ENCODE results near the gene DNAJC24. TPM values are rescaled to one million over a fixed set of nuclear protein-coding genes. Genes with fewer than 3 reads are reported as not detected.

Gene DNAJC24
- total RNA-seq, 1 donor from 2014 or later: 22.5 TPM

DNA sequence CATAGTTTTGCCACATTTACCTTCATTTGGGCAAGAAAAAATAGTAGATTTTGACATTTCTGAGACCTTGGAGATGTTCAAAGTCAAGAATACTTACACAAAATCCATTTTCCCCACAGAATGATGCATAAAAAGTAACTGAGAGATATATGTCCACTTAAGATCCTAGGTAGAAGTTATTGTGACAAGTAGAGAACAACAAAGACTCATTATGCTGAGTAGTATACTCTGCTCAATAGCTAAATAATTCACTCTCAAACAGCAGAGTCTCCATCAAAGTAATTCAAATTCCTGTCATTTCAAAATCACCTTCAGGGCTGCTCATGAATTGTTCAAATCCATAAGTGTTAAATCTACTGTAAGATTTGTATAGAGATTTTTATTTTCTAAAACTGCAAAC lies 104.4 kb downstream of the DNAJC24 start:
- intact Hi-C loops (cut with DNase I): no loop called here
- no peak for DNase-seq (ENCODE audit: low spot score in 2 of 2)
- Histone ChIP-seq H3K4me3 (no peak overlapping the region), H3K36me3 (no peaks in the 10 kb centered on the region), H3K9me3 (no peaks in the 10 kb centered on the region), H3K27me3 (no peaks in the 10 kb centered on the region), H3K4me1 (no peaks in the 10 kb centered on the region), H3K27ac (no peak overlapping the region)
- TF ChIP-seq, protein P1, sequence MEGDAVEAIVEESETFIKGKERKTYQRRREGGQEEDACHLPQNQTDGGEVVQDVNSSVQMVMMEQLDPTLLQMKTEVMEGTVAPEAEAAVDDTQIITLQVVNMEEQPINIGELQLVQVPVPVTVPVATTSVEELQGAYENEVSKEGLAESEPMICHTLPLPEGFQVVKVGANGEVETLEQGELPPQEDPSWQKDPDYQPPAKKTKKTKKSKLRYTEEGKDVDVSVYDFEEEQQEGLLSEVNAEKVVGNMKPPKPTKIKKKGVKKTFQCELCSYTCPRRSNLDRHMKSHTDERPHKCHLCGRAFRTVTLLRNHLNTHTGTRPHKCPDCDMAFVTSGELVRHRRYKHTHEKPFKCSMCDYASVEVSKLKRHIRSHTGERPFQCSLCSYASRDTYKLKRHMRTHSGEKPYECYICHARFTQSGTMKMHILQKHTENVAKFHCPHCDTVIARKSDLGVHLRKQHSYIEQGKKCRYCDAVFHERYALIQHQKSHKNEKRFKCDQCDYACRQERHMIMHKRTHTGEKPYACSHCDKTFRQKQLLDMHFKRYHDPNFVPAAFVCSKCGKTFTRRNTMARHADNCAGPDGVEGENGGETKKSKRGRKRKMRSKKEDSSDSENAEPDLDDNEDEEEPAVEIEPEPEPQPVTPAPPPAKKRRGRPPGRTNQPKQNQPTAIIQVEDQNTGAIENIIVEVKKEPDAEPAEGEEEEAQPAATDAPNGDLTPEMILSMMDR (IDR thresholded peaks at IDR 0.05): no peak

DNA sequence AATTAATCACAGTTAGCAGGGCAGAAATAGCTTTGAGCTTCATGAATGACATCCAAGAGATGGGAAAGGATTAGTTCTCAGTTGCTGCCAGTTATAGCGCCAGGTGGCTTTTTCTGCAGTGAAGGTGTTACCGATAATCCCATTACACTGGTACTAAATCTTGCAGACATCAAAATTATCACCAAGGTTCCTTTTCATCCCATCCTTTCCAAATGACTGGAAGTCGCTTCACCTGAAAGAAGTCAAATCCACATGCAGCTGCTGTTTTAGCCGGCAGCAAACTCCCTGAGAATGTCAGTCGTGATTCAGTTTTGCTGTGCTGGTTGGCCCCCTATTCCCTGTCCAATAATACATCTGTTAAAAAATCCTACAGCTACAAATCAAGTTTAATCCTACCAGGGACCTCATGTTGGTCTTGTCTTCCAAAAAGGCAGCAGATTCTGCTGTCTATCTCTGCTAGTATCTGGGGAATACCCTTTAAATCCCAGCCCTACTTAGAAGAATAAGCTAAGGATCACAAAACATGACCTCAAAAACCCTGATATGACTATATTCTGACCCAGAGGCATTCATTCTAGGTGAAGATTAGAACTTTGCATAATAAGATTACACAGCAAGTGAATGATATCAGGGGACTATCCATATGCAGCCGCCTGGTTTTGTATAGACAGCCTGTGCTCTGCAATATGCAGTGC lies 108.0 kb downstream of the DNAJC24 start:
- no peaks in the 10 kb centered on the region for H3K27me3 ChIP-seq
- no peaks in the 10 kb centered on the region for H3K36me3 ChIP-seq
- intact Hi-C loops (cut with DNase I): no loop called here
- DNase-seq (ENCODE audit: low spot score in 2 of 2): no peak
- no peaks in the 10 kb centered on the region for H3K4me1 ChIP-seq
- H3K9me3 ChIP-seq: no peaks in the 10 kb centered on the region
- H3K4me3 ChIP-seq: no peak overlapping the region
- TF ChIP-seq, protein P1 (IDR thresholded peaks at IDR 0.05): no peak
- no peak overlapping the region for H3K27ac ChIP-seq

DNA sequence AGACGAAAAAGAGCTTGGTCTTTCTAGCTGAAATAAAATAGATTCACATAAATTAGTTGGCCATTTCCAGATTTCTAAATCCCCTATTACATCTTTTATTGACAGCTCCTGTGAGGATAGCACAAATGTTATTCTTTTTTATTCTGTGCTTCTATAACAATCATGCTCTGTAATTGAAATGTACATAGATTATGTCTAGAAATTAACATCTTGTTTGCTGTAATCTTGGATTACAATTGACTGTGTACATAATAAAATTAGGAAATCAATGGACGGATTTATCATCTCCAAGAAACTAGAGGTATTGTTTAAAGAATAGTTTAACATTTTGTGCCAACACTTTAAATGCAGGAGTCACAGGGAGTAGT lies 108.5 kb downstream of the DNAJC24 start:
- H3K27ac ChIP-seq: no peak overlapping the region
- H3K9me3 ChIP-seq: no peaks in the 10 kb centered on the region
- H3K4me1 ChIP-seq: no peaks in the 10 kb centered on the region
- DNase-seq (ENCODE audit: low spot score in 2 of 2): no peak
- intact Hi-C loops (cut with DNase I): no loop called here
- H3K36me3 ChIP-seq: no peaks in the 10 kb centered on the region
- H3K4me3 ChIP-seq: no peak overlapping the region
- TF ChIP-seq, protein P1 (IDR thresholded peaks at IDR 0.05): no peak
- H3K27me3 ChIP-seq: no peaks in the 10 kb centered on the region

DNA sequence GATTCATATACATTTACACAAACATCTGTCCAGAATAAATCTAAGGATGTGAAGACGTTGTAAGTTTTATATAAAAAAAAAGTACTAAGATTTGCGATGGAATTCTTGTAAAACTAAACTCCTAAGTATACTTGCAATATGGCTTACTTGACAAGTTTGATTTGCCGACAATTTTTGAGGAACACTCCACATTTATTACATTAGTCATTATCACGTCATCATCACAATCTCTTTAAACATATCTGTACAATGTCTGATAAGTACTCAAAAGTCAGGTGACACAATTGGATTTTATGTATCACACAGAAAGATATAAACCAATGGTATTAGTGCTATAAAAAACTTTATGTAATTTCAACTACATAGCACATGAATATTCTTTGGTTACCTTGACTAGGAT lies 109.4 kb downstream of the DNAJC24 start:
- H3K9me3 ChIP-seq: no peaks in the 10 kb centered on the region
- H3K36me3 ChIP-seq: no peaks in the 10 kb centered on the region
- H3K27ac ChIP-seq: no peak overlapping the region
- no peak for DNase-seq (ENCODE audit: low spot score in 2 of 2)
- TF ChIP-seq, protein P1 (IDR thresholded peaks at IDR 0.05): no peak
- no peak overlapping the region for H3K4me3 ChIP-seq
- intact Hi-C loops (cut with DNase I): no loop called here
- no peaks in the 10 kb centered on the region for H3K27me3 ChIP-seq
- H3K4me1 ChIP-seq: no peaks in the 10 kb centered on the region

DNA sequence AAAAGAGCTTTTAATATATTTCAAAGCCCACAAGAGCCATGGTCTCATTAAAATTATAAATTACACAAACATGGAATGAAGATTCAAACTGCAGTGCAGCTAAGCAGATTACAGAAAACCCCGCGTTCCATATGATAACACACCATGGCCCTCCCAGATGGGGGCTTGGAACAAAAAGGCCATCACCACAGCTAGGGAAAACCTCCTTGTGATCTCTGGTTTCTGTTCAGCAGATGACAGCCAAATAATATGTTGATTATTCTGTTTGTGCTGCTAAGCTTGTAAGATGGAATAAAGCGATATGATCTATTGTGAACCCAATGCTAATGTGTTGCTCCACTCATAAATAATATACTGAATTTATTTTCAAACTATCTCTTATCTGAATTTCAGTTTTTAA lies 111.3 kb downstream of the DNAJC24 start:
- H3K27me3 ChIP-seq: no peaks in the 10 kb centered on the region
- TF ChIP-seq, protein P1 (IDR thresholded peaks at IDR 0.05): no peak
- no peaks in the 10 kb centered on the region for H3K9me3 ChIP-seq
- H3K4me1 ChIP-seq: no peaks in the 10 kb centered on the region
- H3K27ac ChIP-seq: no peak overlapping the region
- no peak for DNase-seq (ENCODE audit: low spot score in 2 of 2)
- no peaks in the 10 kb centered on the region for H3K36me3 ChIP-seq
- intact Hi-C loops (cut with DNase I): no loop called here
- no peak overlapping the region for H3K4me3 ChIP-seq

Other genes starting within 250 kb of the DNAJC24 start
- gene DCDC1, start 121 bp upstream of the DNAJC24 start, total RNA-seq: not detected
- gene IMMP1L, start 139.8 kb downstream of the DNAJC24 start, total RNA-seq: not detected
- gene ELP4, start 139.9 kb downstream of the DNAJC24 start, total RNA-seq: 37.1 TPM